Thyroid gland (tissue), 4 donors: ENCODE measurements around the gene DOCK3. TPM values are rescaled to one million over a fixed set of nuclear protein-coding genes. Genes with fewer than 3 reads are reported as not detected.

Experiments used
- DNase-seq, 2 donors: peaks; one replicate each; pipeline ENCODE4 v3.0.0-alpha.2; 2019
- H3K27ac ChIP-seq, 3 donors: fragments of 200-600 bp; sonication (generic); 1 replicate in 2 of 3; 2 replicates in 1 of 3; pipeline ENCODE4 v1.5.1; 2016 to 2019; ENCODE audit warnings: mild to moderate bottlenecking in 1 of 3, moderate library complexity in 1 of 3
- H3K27me3 ChIP-seq: fragments of 200-600 bp; sonication (generic); one replicate; pipeline ENCODE4 v1.5.1; 2019
- H3K36me3 ChIP-seq, 2 donors: fragments of 200-600 bp; sonication (generic); one replicate each; pipeline ENCODE4 v1.5.1; 2016 to 2019
- H3K4me1 ChIP-seq, 2 donors: fragments of 200-600 bp; sonication (generic); one replicate each; pipeline ENCODE4 v1.5.1; 2017 to 2019
- H3K4me3 ChIP-seq, 3 donors: fragments of 200-600 bp; sonication (generic); replicated peaks in 1 of 3; 1 replicate in 2 of 3; 2 replicates in 1 of 3; pipeline ENCODE4 v1.5.1; 2016; ENCODE audit warnings: mild to moderate bottlenecking in 1 of 3
- H3K9me3 ChIP-seq: fragments of 200-600 bp; sonication (generic); one replicate; pipeline ENCODE4 v1.5.1; 2017
- POLR2A ChIP-seq, 2 donors: fragments of 450-650 bp; IDR thresholded peaks; one replicate each; pipeline ENCODE4 v1.6.1; 2017; ENCODE audit warnings: antibody characterized with exemption in 2 of 2, mild to moderate bottlenecking in 2 of 2, moderate library complexity in 1 of 2
- WGBS, 2 donors: methylation state at CpG; one replicate each; pipeline ENCODE4 v1.1.5; 2017; 5-methylcytosine and 5-hydroxymethylcytosine counted together
- intact Hi-C: fragments of 100-400 bp; cut with DNase I; formaldehyde crosslinking; loops from one replicate; pipeline ENCODE4 v1.15.1; 2023
- total RNA-seq, 4 donors: library from RNA; depleted of rRNA; stranded (reverse); fragments of >200 nt; gene quantifications; one replicate each; pipeline ENCODE4 v1.2.3, GENCODE V29; 2016
- TF ChIP-seq, protein P1 (sequence below), 6 experiments: fragments of 200-600 bp in 3 of 6; fragments of 450-650 bp in 3 of 6; sonication (generic) in 3 of 6; IDR thresholded peaks; one replicate each; pipeline ENCODE4 v1.5.1; 2016 to 2019; ENCODE audit warnings: antibody characterized with exemption in 6 of 6, mild to moderate bottlenecking in 2 of 6, inconsistent platforms in 1 of 6, moderate library complexity in 1 of 6

DOCK3 gene
- total RNA-seq, 4 donors from 2014 or later, result 15.7 to 54.2 (median 21.1) TPM

DNA sequence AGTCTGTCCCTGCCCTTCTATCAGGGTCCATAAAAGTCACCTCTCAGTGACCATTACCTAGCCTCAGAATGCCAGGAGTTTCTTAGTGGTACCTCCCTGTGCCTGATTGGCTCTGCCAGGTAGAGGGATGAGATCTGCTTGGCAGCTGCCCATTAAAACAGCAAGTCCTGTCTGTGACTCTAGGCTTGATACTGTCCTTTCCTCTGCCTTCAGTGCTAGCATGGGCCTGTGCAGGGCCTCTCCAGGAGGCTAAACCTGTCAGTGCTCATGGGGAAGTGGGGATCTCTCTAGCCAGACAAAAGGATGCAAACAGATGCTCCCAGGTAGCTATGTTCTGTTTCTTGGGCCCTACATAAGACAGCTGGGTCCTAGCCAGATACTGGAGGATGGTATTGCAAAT is 700.4 kb downstream of the DOCK3 start:
- H3K4me3 ChIP-seq, result no peak overlapping the region
- H3K4me1 ChIP-seq, result no peaks in the 10 kb centered on the region
- no peaks in the 10 kb centered on the region for H3K9me3 ChIP-seq
- H3K27me3 ChIP-seq, result no peaks in the 10 kb centered on the region
- DNase-seq, result no peak
- no peak overlapping the region for H3K27ac ChIP-seq
- H3K36me3 ChIP-seq, result peaks cover 0 to 11% of the 10 kb centered on the region in 2 donors
- intact Hi-C loops, result loop anchor here (10.0 kb wide), 1 partner anchor 810 kb away; the partner anchor contains the start of genes C3orf18 and HEMK1
- no peak for TF ChIP-seq POLR2A (IDR thresholded peaks at IDR 0.05)
- TF ChIP-seq, protein P1, sequence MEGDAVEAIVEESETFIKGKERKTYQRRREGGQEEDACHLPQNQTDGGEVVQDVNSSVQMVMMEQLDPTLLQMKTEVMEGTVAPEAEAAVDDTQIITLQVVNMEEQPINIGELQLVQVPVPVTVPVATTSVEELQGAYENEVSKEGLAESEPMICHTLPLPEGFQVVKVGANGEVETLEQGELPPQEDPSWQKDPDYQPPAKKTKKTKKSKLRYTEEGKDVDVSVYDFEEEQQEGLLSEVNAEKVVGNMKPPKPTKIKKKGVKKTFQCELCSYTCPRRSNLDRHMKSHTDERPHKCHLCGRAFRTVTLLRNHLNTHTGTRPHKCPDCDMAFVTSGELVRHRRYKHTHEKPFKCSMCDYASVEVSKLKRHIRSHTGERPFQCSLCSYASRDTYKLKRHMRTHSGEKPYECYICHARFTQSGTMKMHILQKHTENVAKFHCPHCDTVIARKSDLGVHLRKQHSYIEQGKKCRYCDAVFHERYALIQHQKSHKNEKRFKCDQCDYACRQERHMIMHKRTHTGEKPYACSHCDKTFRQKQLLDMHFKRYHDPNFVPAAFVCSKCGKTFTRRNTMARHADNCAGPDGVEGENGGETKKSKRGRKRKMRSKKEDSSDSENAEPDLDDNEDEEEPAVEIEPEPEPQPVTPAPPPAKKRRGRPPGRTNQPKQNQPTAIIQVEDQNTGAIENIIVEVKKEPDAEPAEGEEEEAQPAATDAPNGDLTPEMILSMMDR (IDR thresholded peaks at IDR 0.05), result no peak

DNA sequence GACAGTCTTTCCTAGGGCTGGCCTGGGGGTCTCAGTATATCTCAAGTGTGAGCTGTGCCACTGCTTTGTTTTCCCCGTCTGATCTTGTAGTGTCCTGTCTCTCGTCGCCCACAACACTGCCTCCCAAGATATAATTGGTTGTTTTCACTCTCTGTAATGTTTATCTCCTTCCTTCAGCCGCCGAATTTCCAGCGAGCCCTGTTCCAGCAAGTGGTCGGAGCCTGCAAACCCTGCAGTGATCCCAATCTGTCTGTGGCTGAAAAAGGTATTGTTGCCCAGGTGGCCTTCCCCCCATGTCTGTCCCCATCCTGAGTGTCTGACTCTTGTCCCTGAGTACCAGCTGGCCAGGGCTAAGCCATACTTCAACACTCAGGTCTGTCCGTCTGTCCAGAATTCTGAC is 700.8 kb downstream of the DOCK3 start:
- Histone ChIP-seq H3K9me3 (no peaks in the 10 kb centered on the region), H3K4me1 (no peaks in the 10 kb centered on the region), H3K4me3 (no peak overlapping the region), H3K27me3 (no peaks in the 10 kb centered on the region), H3K27ac (no peak overlapping the region), H3K36me3 (peaks cover 0 to 11% of the 10 kb centered on the region in 2 donors)
- WGBS, 2 donors, result 89 to 90% methylated on average over 8 of the region's 8 CpGs
- no peak for DNase-seq
- intact Hi-C loops, result loop anchor here (10.0 kb wide), 1 partner anchor 811 kb away; the partner anchor contains the start of genes C3orf18 and HEMK1
- no peak for TF ChIP-seq POLR2A (IDR thresholded peaks at IDR 0.05)
- TF ChIP-seq, protein P1 (IDR thresholded peaks at IDR 0.05), result no peak

DNA sequence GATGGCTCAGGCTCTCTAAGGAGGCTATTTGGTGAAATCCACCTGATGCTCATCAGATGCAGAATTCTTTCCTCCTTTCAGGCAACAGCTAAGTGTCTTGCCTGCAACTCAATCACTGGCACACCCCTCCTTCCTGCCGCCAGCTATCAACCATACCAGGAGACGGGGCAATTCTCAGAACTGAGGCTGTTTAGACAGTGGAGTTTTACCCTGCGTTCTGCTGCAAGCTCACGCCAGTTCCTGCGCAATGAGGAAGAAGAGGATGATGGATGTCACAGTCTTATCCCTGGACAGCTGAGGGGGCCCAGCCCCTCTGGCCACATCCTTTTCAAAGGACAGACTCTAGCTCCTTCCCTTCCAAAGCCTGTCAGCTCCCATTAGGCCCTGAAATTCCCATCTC is 703.3 kb downstream of the DOCK3 start:
- Histone ChIP-seq H3K4me1 (no peaks in the 10 kb centered on the region), H3K36me3 (peaks cover 0 to 11% of the 10 kb centered on the region in 2 donors), H3K9me3 (no peaks in the 10 kb centered on the region), H3K27ac (no peak overlapping the region), H3K4me3 (no peak overlapping the region), H3K27me3 (no peaks in the 10 kb centered on the region)
- intact Hi-C loops, result loop anchor here (10.0 kb wide), 1 partner anchor 813 kb away; the partner anchor contains the start of genes C3orf18 and HEMK1
- TF ChIP-seq, protein P1 (IDR thresholded peaks at IDR 0.05), result no peak
- TF ChIP-seq POLR2A (IDR thresholded peaks at IDR 0.05), result no peak
- 93 to 97% methylated on average over 5 of the region's 5 CpGs for WGBS, 2 donors
- DNase-seq, result no peak

DNA sequence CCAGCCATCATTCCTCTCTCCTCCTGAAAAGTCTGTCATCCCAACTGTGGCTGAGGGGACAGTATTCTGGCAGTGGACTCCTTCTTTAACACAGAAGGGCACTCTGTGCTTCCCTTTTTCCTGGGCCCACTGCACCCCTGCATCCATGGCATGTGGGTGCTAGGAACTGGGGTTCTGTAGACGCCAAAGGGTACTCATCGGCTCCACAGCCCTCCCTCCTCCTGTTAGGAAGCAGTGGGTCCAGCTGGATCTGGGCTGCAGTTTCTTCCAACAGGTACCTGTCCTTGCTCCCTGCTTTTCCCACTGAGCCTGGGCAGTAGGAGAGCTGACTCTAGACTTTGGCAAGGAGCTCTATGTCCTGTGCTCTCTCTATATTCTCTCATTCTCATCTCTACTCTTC is 704.0 kb downstream of the DOCK3 start:
- Histone ChIP-seq H3K4me3 (no peak overlapping the region), H3K27ac (no peak overlapping the region), H3K4me1 (peaks cover 0 to 4% of the 10 kb centered on the region in 2 donors), H3K27me3 (no peaks in the 10 kb centered on the region), H3K36me3 (peaks cover 0 to 11% of the 10 kb centered on the region in 2 donors), H3K9me3 (no peaks in the 10 kb centered on the region)
- intact Hi-C loops, result loop anchor here (10.0 kb wide), 1 partner anchor 814 kb away; the partner anchor contains the start of genes C3orf18 and HEMK1
- no peak for DNase-seq
- TF ChIP-seq, protein P1 (IDR thresholded peaks at IDR 0.05), result no peak
- no peak for TF ChIP-seq POLR2A (IDR thresholded peaks at IDR 0.05)
- 81 to 100% methylated on average over 2 of the region's 2 CpGs for WGBS, 2 donors

DNA sequence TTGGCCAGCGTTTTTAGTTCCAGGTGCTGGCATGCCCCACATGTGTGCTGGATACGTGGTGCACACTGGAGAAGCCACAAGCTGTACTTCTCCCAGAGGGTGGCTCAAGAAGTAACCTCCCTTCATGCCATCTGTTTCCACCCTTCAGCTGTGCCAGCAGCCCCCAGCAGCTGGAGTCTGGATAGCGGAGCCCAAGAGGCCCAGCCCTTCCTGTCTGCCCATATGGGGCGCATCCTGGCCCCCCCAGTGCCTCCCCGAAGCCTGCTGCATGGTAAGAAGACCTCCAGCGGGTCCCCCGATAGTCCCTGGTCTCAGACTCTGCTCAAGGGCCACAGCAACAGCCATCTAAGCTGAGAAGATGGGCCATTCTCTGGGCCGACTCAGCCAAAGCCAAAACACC is 704.6 kb downstream of the DOCK3 start:
- no peak for TF ChIP-seq POLR2A (IDR thresholded peaks at IDR 0.05)
- TF ChIP-seq, protein P1 (IDR thresholded peaks at IDR 0.05), result no peak
- intact Hi-C loops, result loop anchor here (10.0 kb wide), 1 partner anchor 814 kb away; the partner anchor contains the start of genes C3orf18 and HEMK1
- H3K9me3 ChIP-seq, result no peaks in the 10 kb centered on the region
- no peaks in the 10 kb centered on the region for H3K27me3 ChIP-seq
- no peak for DNase-seq
- 48 to 86% methylated on average over 2 to 8 of the region's 8 CpGs for WGBS, 2 donors
- H3K27ac ChIP-seq, result no peak overlapping the region
- no peak overlapping the region for H3K4me3 ChIP-seq
- H3K4me1 ChIP-seq, result peaks cover 0 to 9% of the 10 kb centered on the region in 2 donors
- H3K36me3 ChIP-seq, result peaks cover 0 to 11% of the 10 kb centered on the region in 2 donors
